Measurements from ENCODE around the gene PPP2R5A.

DNA sequence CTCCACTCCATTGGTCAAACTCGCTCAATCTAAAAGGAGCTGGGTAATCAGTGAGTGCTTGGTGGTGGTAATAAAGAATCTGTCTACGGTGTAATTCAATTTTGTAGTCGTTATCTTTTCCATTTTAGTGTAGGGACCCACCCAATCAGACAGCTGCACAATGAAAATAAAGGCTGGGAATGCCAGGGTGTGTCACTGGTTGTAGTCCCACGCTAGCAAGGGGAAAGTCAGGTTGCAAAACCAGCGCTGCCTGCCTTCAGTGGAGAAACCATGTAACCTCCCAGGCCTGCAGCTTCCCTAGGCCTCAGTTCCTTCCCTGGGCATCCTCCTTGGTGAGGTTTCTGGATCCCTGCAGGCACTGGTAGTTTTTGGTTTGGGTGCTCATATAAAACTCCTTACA, 49.4 kb upstream of the PPP2R5A start:
- TF ChIP-seq, protein P1, sequence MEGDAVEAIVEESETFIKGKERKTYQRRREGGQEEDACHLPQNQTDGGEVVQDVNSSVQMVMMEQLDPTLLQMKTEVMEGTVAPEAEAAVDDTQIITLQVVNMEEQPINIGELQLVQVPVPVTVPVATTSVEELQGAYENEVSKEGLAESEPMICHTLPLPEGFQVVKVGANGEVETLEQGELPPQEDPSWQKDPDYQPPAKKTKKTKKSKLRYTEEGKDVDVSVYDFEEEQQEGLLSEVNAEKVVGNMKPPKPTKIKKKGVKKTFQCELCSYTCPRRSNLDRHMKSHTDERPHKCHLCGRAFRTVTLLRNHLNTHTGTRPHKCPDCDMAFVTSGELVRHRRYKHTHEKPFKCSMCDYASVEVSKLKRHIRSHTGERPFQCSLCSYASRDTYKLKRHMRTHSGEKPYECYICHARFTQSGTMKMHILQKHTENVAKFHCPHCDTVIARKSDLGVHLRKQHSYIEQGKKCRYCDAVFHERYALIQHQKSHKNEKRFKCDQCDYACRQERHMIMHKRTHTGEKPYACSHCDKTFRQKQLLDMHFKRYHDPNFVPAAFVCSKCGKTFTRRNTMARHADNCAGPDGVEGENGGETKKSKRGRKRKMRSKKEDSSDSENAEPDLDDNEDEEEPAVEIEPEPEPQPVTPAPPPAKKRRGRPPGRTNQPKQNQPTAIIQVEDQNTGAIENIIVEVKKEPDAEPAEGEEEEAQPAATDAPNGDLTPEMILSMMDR (conservative IDR thresholded peaks at IDR 0.05; ENCODE audit: low read length) = no peak
- TF ChIP-seq EZH2phosphoT487 (IDR thresholded peaks at IDR 0.05; ENCODE audit: borderline replicate concordance) = no peak
